Natural killer cell (primary cell): Measurements from ENCODE around the gene C6orf89. TPM values are rescaled to one million over a fixed set of nuclear protein-coding genes. Genes with fewer than 3 reads are reported as not detected.
A peak's percentile ranks its signal among the peaks of the same experiment; 100 is the strongest.

Experiments
- ATAC-seq, 3 donors: fragments of 150-1000 bp in 2 of 3; fragments of 200-7000 bp in 1 of 3; cut with Tn5 transposase; 1 replicate in 1 of 3; 2 replicates in 2 of 3; pipeline ENCODE4 v1.10.0; 2021; ENCODE audit warnings: mild to moderate bottlenecking in 2 of 3, moderate library complexity in 2 of 3
- DNase-seq, 2 donors: peaks; one replicate each; pipeline versions ENCODE4 v3.0.0 to v3.0.0-alpha.2; 2013 to 2021; ENCODE audit warnings: mixed read lengths in 1 of 2
- H3K27ac ChIP-seq: one replicate; pipeline ENCODE4 v1.5.1; 2013; ENCODE audit warnings: mild to moderate bottlenecking, low read length
- H3K27me3 ChIP-seq: one replicate; pipeline ENCODE4 v1.6.1; 2013; ENCODE audit warnings: low read length; ENCODE audit not compliant: control insufficient read depth, insufficient read depth
- H3K36me3 ChIP-seq: one replicate; pipeline ENCODE4 v1.6.1; 2013; ENCODE audit warnings: low read length; ENCODE audit not compliant: control insufficient read depth, insufficient read depth
- H3K4me1 ChIP-seq: one replicate; pipeline ENCODE4 v1.6.1; 2013; ENCODE audit warnings: low read length; ENCODE audit not compliant: control insufficient read depth, insufficient read depth
- H3K4me3 ChIP-seq: one replicate; pipeline ENCODE4 v1.5.1; 2013; ENCODE audit warnings: low read length
- H3K9me3 ChIP-seq: one replicate; pipeline ENCODE4 v1.6.1; 2013; ENCODE audit warnings: low read length; ENCODE audit not compliant: control insufficient read depth, insufficient read depth
- H3K27ac Mint-ChIP-seq, 2 donors: one replicate each; pipeline ENCODE4 v1.8.0; 2022; ENCODE audit warnings: mild to moderate bottlenecking in 2 of 2, mixed read lengths in 2 of 2, moderate library complexity in 1 of 2
- H3K27me3 Mint-ChIP-seq, 2 donors: one replicate each; pipeline ENCODE4 v1.8.0; 2022; ENCODE audit warnings: low read depth in 2 of 2, mixed read lengths in 2 of 2
- H3K36me3 Mint-ChIP-seq: one replicate; pipeline ENCODE4 v1.8.0; 2022; ENCODE audit warnings: mixed read lengths
- H3K4me1 Mint-ChIP-seq, 2 donors: one replicate each; pipeline ENCODE4 v1.8.0; 2022; ENCODE audit warnings: mixed read lengths in 2 of 2
- H3K4me3 Mint-ChIP-seq: one replicate; pipeline ENCODE4 v1.8.0; 2022; ENCODE audit warnings: mild to moderate bottlenecking, moderate library complexity, mixed read lengths
- H3K9me3 Mint-ChIP-seq, 2 donors: one replicate each; pipeline ENCODE4 v1.8.0; 2022; ENCODE audit warnings: mixed read lengths in 2 of 2
- CTCF ChIP-seq: fragments of 200-600 bp; IDR thresholded peaks from one replicate; pipeline ENCODE4 v1.8.0; 2022; ENCODE audit warnings: antibody characterized with exemption
- WGBS: methylation state at CpG from one replicate; pipeline ENCODE4 v1.1.7; 2013; ENCODE audit warnings: missing lambda C conversion rate; ENCODE audit not compliant: insufficient coverage; 5-methylcytosine and 5-hydroxymethylcytosine counted together
- intact Hi-C: fragments of 100-400 bp; cut with micrococcal nuclease; formaldehyde crosslinking; loops from one replicate; pipeline ENCODE4 v1.14.2; 2022
- total RNA-seq, 4 donors: library from RNA; stranded (reverse); fragments of 120-200 nt in 1 of 4; gene quantifications; one replicate each; pipeline versions ENCODE4 v1.2.3 to v1.2.4, GENCODE V29; 2013 to 2022

Gene C6orf89
- total RNA-seq, 3 donors from 2014 or later (not counting 1 experiment from before 2014, with no cell fraction given), result 34.3 to 47.0 (median 46.3) TPM

GRCh38 chr6:36904851-36905393, 19.2 kb downstream of the C6orf89 start:
- H3K4me3 ChIP-seq, result no peak overlapping the region
- ATAC-seq (no peak), DNase-seq (no peak)
- no peaks in the 10 kb centered on the region for H3K9me3 ChIP-seq
- Mint-ChIP-seq H3K27ac (no peak overlapping the region), H3K4me1 (peaks cover 0 to 21% of the 10 kb centered on the region in 2 donors), H3K9me3 (no peaks in the 10 kb centered on the region), H3K36me3 (peaks cover 7% of the 10 kb centered on the region), H3K27me3 (no peaks in the 10 kb centered on the region), H3K4me3 (no peak overlapping the region)
- no peaks in the 10 kb centered on the region for H3K4me1 ChIP-seq
- H3K27me3 ChIP-seq, result no peaks in the 10 kb centered on the region
- H3K27ac ChIP-seq, result no peak overlapping the region
- TF ChIP-seq CTCF, result no peak
- intact Hi-C loops, result no loop called here
- 98% methylated on average over 5 of the region's 5 CpGs for WGBS
- peaks cover 42% of the 10 kb centered on the region for H3K36me3 ChIP-seq

- Mint-ChIP-seq H3K27ac (peak overlapping the region in 1 of 2 donors; percentile 10), H3K36me3 (peaks cover 7% of the 10 kb centered on the region)
- intact Hi-C loops, result no loop called here
Observed at GRCh38 chr6:36906539-36907325, 21.0 kb downstream of the C6orf89 start.

GRCh38 chr6:36907781-36908180, 22.0 kb downstream of the C6orf89 start:
- Mint-ChIP-seq H3K27ac (no peak overlapping the region), H3K4me3 (no peak overlapping the region), H3K36me3 (peaks cover 7% of the 10 kb centered on the region), H3K27me3 (no peaks in the 10 kb centered on the region), H3K4me1 (peaks cover 13 to 35% of the 10 kb centered on the region in 2 donors), H3K9me3 (no peaks in the 10 kb centered on the region)
- Histone ChIP-seq H3K4me1 (peaks cover 14% of the 10 kb centered on the region), H3K27me3 (no peaks in the 10 kb centered on the region), H3K36me3 (peaks cover 28% of the 10 kb centered on the region), H3K27ac (no peak overlapping the region), H3K4me3 (no peak overlapping the region), H3K9me3 (no peaks in the 10 kb centered on the region)
- 70% methylated on average over 5 of the region's 5 CpGs for WGBS
- ATAC-seq (no peak), DNase-seq (no peak)
- TF ChIP-seq CTCF, result no peak
- intact Hi-C loops, result no loop called here

More at GRCh38 chr6:36906539-36907325, 21.0 kb downstream of the C6orf89 start:
- peaks cover 3 to 24% of the 10 kb centered on the region in 2 donors for H3K4me1 Mint-ChIP-seq
- H3K27me3 Mint-ChIP-seq, result no peaks in the 10 kb centered on the region
- ATAC-seq (no peak), DNase-seq (no peak)
- TF ChIP-seq CTCF, result no peak
- no peaks in the 10 kb centered on the region for H3K27me3 ChIP-seq
- no peaks in the 10 kb centered on the region for H3K9me3 Mint-ChIP-seq
- WGBS, result 25% methylated on average over 2 of the region's 2 CpGs
- no peak overlapping the region for H3K4me3 Mint-ChIP-seq
- H3K4me3 ChIP-seq, result no peak overlapping the region
- H3K36me3 ChIP-seq, result peaks cover 38% of the 10 kb centered on the region
- no peak overlapping the region for H3K27ac ChIP-seq
- H3K4me1 ChIP-seq, result peaks cover 4% of the 10 kb centered on the region
- no peaks in the 10 kb centered on the region for H3K9me3 ChIP-seq
